HFFc6 (cell line): Measurements from ENCODE around the gene ENOSF1. TPM values are rescaled to one million over a fixed set of nuclear protein-coding genes. Genes with fewer than 3 reads are reported as not detected.
A peak's percentile ranks its signal among the peaks of the same experiment; 100 is the strongest.

Source experiments
- DNase-seq: peaks from one replicate; pipeline ENCODE4 v3.0.0-alpha.2; 2018
- H3K27ac Mint-ChIP-seq: 2 replicates; pipeline ENCODE4 v1.8.0; 2020; ENCODE audit warnings: mild to moderate bottlenecking, mixed read lengths
- H3K27me3 Mint-ChIP-seq: 2 replicates; pipeline ENCODE4 v1.8.0; 2021; ENCODE audit warnings: mild to moderate bottlenecking, moderate library complexity, mixed read lengths; ENCODE audit not compliant: insufficient read depth
- H3K36me3 Mint-ChIP-seq: 2 replicates; pipeline ENCODE4 v1.8.0; 2021; ENCODE audit warnings: low read depth, mixed read lengths
- H3K4me1 Mint-ChIP-seq: 2 replicates; pipeline ENCODE4 v1.8.0; 2020; ENCODE audit warnings: low read depth, mixed read lengths
- H3K4me3 Mint-ChIP-seq: 2 replicates; pipeline ENCODE4 v1.8.0; 2020; ENCODE audit warnings: mild to moderate bottlenecking, moderate library complexity, mixed read lengths
- H3K9me3 Mint-ChIP-seq: 2 replicates; pipeline ENCODE4 v1.8.0; 2020; ENCODE audit warnings: mild to moderate bottlenecking, mixed read lengths
- CTCF ChIP-seq: fragments of 200-600 bp; sonication (generic); IDR thresholded peaks from 2 replicates; pipeline ENCODE4 v1.5.0; 2021; ENCODE audit warnings: antibody characterized with exemption, mild to moderate bottlenecking
- total RNA-seq, 6 experiments: library from RNA; stranded (reverse); fragmentation: NEBNext Ultra II Directional; extraction: Animal tissue kit (Norgen Biotek cat#: 25700); gene quantifications; 2 replicates in 1 of 6; 3 replicates in 5 of 6; pipeline ENCODE4 v1.2.3, GENCODE V29; 2021

ENOSF1 gene
- total RNA-seq, 6 experiments from 2014 or later: 8.3 to 15.7 (median 12.4) TPM

GRCh38 chr18:744832-745597, 32.6 kb upstream of the ENOSF1 start:
- Mint-ChIP-seq H3K4me3 (no peak overlapping the region), H3K36me3 (0 out of 2 replicates have a peak, but pooled peaks cover 4% of the 10 kb centered on the region), H3K9me3 (no peaks in the 10 kb centered on the region), H3K27ac (no peak overlapping the region), H3K4me1 (no peaks in the 10 kb centered on the region), H3K27me3 (no peaks in the 10 kb centered on the region)
- no peak for TF ChIP-seq CTCF
- DNase-seq: no peak

- Mint-ChIP-seq H3K4me3 (no peak overlapping the region), H3K27ac (no peak overlapping the region)
Measured at GRCh38 chr18:741931-742512, 29.6 kb upstream of the ENOSF1 start.

GRCh38 chr18:732371-732770, 19.9 kb upstream of the ENOSF1 start:
- Mint-ChIP-seq H3K9me3 (no peaks in the 10 kb centered on the region), H3K27me3 (no peaks in the 10 kb centered on the region), H3K4me3 (no peak overlapping the region), H3K4me1 (peaks cover 11% of the 10 kb centered on the region), H3K27ac (no peak overlapping the region), H3K36me3 (peaks cover 10% of the 10 kb centered on the region)
- DNase-seq: no peak
- TF ChIP-seq CTCF: no peak

More at GRCh38 chr18:741931-742512, 29.6 kb upstream of the ENOSF1 start:
- 0 out of 2 replicates have a peak, but pooled peaks cover 4% of the 10 kb centered on the region for H3K36me3 Mint-ChIP-seq
- H3K27me3 Mint-ChIP-seq: no peaks in the 10 kb centered on the region
- peak; percentile 90 for TF ChIP-seq CTCF
- H3K4me1 Mint-ChIP-seq: no peaks in the 10 kb centered on the region
- no peaks in the 10 kb centered on the region for H3K9me3 Mint-ChIP-seq
- peak; percentile 42 for DNase-seq

- Mint-ChIP-seq H3K4me3 (no peak overlapping the region), H3K9me3 (no peaks in the 10 kb centered on the region), H3K27ac (no peak overlapping the region), H3K27me3 (no peaks in the 10 kb centered on the region), H3K36me3 (peaks cover 11% of the 10 kb centered on the region), H3K4me1 (peaks cover 11% of the 10 kb centered on the region)
- no peak for TF ChIP-seq CTCF
- DNase-seq: no peak
Measured at GRCh38 chr18:731185-731584, 18.8 kb upstream of the ENOSF1 start.

GRCh38 chr18:730692-731091, 18.3 kb upstream of the ENOSF1 start:
- DNase-seq: no peak
- Mint-ChIP-seq H3K4me3 (no peak overlapping the region), H3K4me1 (peaks cover 11% of the 10 kb centered on the region), H3K9me3 (no peaks in the 10 kb centered on the region), H3K36me3 (peaks cover 11% of the 10 kb centered on the region), H3K27ac (no peak overlapping the region), H3K27me3 (no peaks in the 10 kb centered on the region)
- no peak for TF ChIP-seq CTCF
